ENCODE data around the gene LRRC56. TPM values are rescaled to one million over a fixed set of nuclear protein-coding genes. Genes with fewer than 3 reads are reported as not detected.
A peak's percentile ranks its signal among the peaks of the same experiment; 100 is the strongest.

LRRC56 gene
- total and polyA plus RNA-seq, 2 of the 13 experiments (the other 11 are each of a cell fraction or from before 2014, with no cell fraction given) = 0.11 to 0.29 TPM

GRCh38 chr11:561148-562003, 24.0 kb downstream of the LRRC56 start (continued):
- TF ChIP-seq ZNF609 (CRISPR knock-in tag; IDR thresholded peaks at IDR 0.05; ENCODE audit: borderline replicate concordance) (peak; percentile 41; the same call in 1 of the 2 replicates), ZNF644 (CRISPR knock-in tag; IDR thresholded peaks at IDR 0.05; ENCODE audit: low read depth) (no peak), PATZ1 (CRISPR knock-in tag; IDR thresholded peaks at IDR 0.05) (peak; percentile 98), ZNF512 (CRISPR knock-in tag; IDR thresholded peaks at IDR 0.05) (no peak), JUND (CRISPR knock-in tag; IDR thresholded peaks at IDR 0.05) (no peak), ZNF451 (CRISPR knock-in tag; IDR thresholded peaks at IDR 0.05) (no peak), JARID2 (CRISPR knock-in tag; IDR thresholded peaks at IDR 0.05; ENCODE audit: insufficient replicate concordance) (no peak), RNF2 (conservative IDR thresholded peaks at IDR 0.05; ENCODE audit: low read depth) (no peak), ZNF34 (CRISPR knock-in tag; IDR thresholded peaks at IDR 0.05; ENCODE audit: borderline replicate concordance) (no peak), TFDP1 (CRISPR knock-in tag; IDR thresholded peaks at IDR 0.05; ENCODE audit: borderline replicate concordance) (no peak), FOXJ3 (CRISPR knock-in tag; IDR thresholded peaks at IDR 0.05; ENCODE audit: borderline replicate concordance) (no peak), ZNF263 (CRISPR knock-in tag; IDR thresholded peaks at IDR 0.05) (peak; percentile 13; the same call in 1 of the 2 replicates), ZNF18 (CRISPR knock-in tag; IDR thresholded peaks at IDR 0.05; ENCODE audit: insufficient replicate concordance) (no peak)
